Kidney (tissue), 14 donors: ENCODE data around the gene GALNT7. TPM values are rescaled to one million over a fixed set of nuclear protein-coding genes. Genes with fewer than 3 reads are reported as not detected.

ENCODE experiments used
- DNase-seq, 5 donors: peaks; one replicate each; pipeline ENCODE4 v3.0.0-alpha.2; 2013 to 2020
- FAIRE-seq: peaks from 2 replicates; lab custom pipeline; 2012; peaks lifted over from hg19 to GRCh38; lab: Jason Lieb, UNC
- H3K27ac ChIP-seq, 2 donors: one replicate each; pipeline ENCODE4 v1.7.0; 2013; ENCODE audit warnings: low read depth in 2 of 2, low read length in 2 of 2, inconsistent platforms in 1 of 2
- H3K27me3 ChIP-seq: one replicate; pipeline ENCODE4 v1.7.1; 2013; ENCODE audit warnings: low read length, inconsistent platforms; ENCODE audit not compliant: control insufficient read depth, insufficient read depth
- H3K36me3 ChIP-seq, 3 donors: one replicate each; pipeline versions ENCODE4 v1.7.0 to v1.7.1; 2013; ENCODE audit warnings: low read length in 3 of 3, control low read depth in 1 of 3, inconsistent platforms in 1 of 3; ENCODE audit not compliant: insufficient read depth in 3 of 3, control insufficient read depth in 2 of 3
- H3K4me1 ChIP-seq, 3 donors: one replicate each; pipeline versions ENCODE4 v1.7.0 to v1.7.1; 2013; ENCODE audit warnings: low read length in 3 of 3, inconsistent platforms in 1 of 3, low read depth in 1 of 3; ENCODE audit not compliant: control insufficient read depth in 2 of 3, insufficient read depth in 2 of 3
- H3K4me3 ChIP-seq, 3 donors: one replicate each; pipeline versions ENCODE4 v1.7.0 to v1.8.1; 2013; ENCODE audit warnings: low read length in 3 of 3, control low read depth in 1 of 3, inconsistent platforms in 1 of 3
- H3K9ac ChIP-seq, 3 donors: one replicate each; pipeline versions ENCODE4 v1.7.0 to v1.7.1; 2013; ENCODE audit warnings: low read length in 3 of 3, control low read depth in 1 of 3, inconsistent platforms in 1 of 3
- H3K9me3 ChIP-seq, 3 donors: one replicate each; pipeline versions ENCODE4 v1.7.0 to v1.7.1; 2013; ENCODE audit warnings: low read length in 3 of 3, control low read depth in 1 of 3, inconsistent platforms in 1 of 3; ENCODE audit not compliant: control insufficient read depth in 2 of 3, insufficient read depth in 1 of 3
- intact Hi-C: fragments of 100-400 bp; cut with DNase I; formaldehyde crosslinking; loops from one replicate; pipeline ENCODE4 v1.11.1; 2022
- polyA plus RNA-seq: library from polyadenylated mRNA; stranded (reverse); fragments of 350-450 nt; fragmentation: Illumina TruSeq; extraction: RNeasy Lipid Tissue Mini Kit (QIAGEN cat#74804); gene quantifications from one replicate; pipeline ENCODE4 v1.2.3, GENCODE V29; 2014; ENCODE audit warnings: low read depth, low replicate concordance; ENCODE audit not compliant: insufficient read depth
- total RNA-seq: library from RNA; stranded (reverse); fragmentation: NEBNext Ultra II Directional; extraction: Animal tissue kit (Norgen Biotek cat#: 25700); gene quantifications from one replicate; pipeline ENCODE4 v1.2.1, GENCODE V29; 2021
- TF ChIP-seq, protein P1 (sequence below): IDR thresholded peaks from 3 replicates; pipeline ENCODE4 v1.5.1; 2012; ENCODE audit warnings: mild to moderate bottlenecking, moderate library complexity, borderline replicate concordance; ENCODE audit not compliant: insufficient read depth; ENCODE audit errors: extremely low read depth
- donor health status: control.
- donor health status: control.
- donor health status: control.
- donor health status: control.
- donor health status: control.
- donor health status: DM: yes; HTN: yes; CAD: no.
- donor health status: Normal renal cell carcinoma (clear cell type).

GALNT7 gene
- total and polyA plus RNA-seq, 2 donors from 2014 or later = 3.8 to 25.6 TPM

DNA sequence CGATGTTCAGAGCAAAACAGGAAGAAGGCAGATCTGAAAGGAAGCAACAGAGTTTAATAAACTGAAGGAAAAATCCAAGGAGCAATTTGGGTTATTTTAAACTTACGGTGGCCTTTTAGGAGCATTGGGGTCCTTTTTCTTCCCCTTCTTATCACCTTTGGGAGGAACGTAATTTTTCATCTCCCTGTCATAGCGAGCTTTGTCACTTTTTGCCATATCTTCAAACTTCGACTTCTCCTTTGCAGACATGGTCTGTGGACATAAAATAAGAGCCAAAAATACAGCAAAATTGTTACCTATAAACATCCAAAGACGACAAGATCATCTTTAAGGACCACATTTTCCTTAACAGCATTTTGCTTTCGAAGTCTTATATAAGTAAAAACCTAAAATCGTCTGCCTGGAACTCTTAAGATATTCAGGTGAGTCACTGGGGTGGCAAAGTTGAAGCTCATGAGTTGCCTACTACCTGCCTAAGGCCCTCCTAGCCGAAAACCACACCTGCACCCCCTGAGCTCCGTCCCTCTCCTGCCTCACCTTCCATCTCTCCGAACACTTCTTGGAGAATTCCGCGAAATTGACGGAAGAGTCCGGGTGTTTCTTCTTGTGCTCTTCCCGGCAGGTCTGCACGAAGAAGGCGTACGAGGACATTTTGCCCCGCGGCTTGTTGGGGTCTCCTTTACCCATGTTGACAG lies 164.5 kb downstream of the GALNT7 start:
- Histone ChIP-seq H3K9ac (peak overlapping the region; percentile 44 to 75 (median 72)), H3K4me1 (peaks cover 0 to 12% (median 0%) of the 10 kb centered on the region in 3 donors), H3K9me3 (no peaks in the 10 kb centered on the region), H3K4me3 (peak overlapping the region; percentile 81 to 91 (median 85)), H3K27me3 (no peaks in the 10 kb centered on the region), H3K27ac (peak overlapping the region; percentile 97 to 99), H3K36me3 (peaks cover 3 to 13% (median 10%) of the 10 kb centered on the region in 3 donors)
- no peak for DNase-seq
- intact Hi-C loops = no loop called here
- no peak for FAIRE-seq
- TF ChIP-seq, protein P1, sequence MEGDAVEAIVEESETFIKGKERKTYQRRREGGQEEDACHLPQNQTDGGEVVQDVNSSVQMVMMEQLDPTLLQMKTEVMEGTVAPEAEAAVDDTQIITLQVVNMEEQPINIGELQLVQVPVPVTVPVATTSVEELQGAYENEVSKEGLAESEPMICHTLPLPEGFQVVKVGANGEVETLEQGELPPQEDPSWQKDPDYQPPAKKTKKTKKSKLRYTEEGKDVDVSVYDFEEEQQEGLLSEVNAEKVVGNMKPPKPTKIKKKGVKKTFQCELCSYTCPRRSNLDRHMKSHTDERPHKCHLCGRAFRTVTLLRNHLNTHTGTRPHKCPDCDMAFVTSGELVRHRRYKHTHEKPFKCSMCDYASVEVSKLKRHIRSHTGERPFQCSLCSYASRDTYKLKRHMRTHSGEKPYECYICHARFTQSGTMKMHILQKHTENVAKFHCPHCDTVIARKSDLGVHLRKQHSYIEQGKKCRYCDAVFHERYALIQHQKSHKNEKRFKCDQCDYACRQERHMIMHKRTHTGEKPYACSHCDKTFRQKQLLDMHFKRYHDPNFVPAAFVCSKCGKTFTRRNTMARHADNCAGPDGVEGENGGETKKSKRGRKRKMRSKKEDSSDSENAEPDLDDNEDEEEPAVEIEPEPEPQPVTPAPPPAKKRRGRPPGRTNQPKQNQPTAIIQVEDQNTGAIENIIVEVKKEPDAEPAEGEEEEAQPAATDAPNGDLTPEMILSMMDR = no peak

DNA sequence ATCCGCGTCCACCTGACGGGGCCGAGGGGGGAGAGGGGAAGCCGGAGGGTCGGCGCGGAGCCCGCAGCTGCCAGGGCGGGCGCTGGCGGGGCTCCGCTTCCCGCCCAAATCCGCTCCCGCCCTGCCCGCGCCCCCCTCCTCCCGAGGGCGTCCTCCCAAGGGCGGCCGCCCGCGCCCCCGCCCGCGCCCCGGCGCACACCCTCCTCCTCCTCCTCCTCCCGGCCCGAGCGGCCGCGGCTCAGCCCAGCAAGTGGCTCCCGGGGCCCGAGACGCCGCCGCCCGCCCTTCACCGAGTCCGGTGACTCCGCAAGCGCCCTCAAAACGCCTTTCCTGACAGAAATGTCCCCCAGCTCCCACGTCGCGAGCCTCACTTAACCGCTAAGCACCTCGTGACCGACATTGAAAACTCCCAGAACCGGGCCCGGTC lies 165.1 kb downstream of the GALNT7 start:
- Histone ChIP-seq H3K4me1 (peaks cover 0 to 12% (median 0%) of the 10 kb centered on the region in 3 donors), H3K27me3 (no peaks in the 10 kb centered on the region), H3K4me3 (peak overlapping the region; percentile 81 to 96 (median 91)), H3K9me3 (no peaks in the 10 kb centered on the region), H3K36me3 (peaks cover 3 to 10% (median 9%) of the 10 kb centered on the region in 3 donors), H3K9ac (peak overlapping the region; percentile 89 to 97 (median 92)), H3K27ac (peak overlapping the region; percentile 97 to 99)
- FAIRE-seq (no peak), DNase-seq (peak; percentile 61 to 93 (median 83))
- intact Hi-C loops = no loop called here
- TF ChIP-seq, protein P1 = no peak

DNA sequence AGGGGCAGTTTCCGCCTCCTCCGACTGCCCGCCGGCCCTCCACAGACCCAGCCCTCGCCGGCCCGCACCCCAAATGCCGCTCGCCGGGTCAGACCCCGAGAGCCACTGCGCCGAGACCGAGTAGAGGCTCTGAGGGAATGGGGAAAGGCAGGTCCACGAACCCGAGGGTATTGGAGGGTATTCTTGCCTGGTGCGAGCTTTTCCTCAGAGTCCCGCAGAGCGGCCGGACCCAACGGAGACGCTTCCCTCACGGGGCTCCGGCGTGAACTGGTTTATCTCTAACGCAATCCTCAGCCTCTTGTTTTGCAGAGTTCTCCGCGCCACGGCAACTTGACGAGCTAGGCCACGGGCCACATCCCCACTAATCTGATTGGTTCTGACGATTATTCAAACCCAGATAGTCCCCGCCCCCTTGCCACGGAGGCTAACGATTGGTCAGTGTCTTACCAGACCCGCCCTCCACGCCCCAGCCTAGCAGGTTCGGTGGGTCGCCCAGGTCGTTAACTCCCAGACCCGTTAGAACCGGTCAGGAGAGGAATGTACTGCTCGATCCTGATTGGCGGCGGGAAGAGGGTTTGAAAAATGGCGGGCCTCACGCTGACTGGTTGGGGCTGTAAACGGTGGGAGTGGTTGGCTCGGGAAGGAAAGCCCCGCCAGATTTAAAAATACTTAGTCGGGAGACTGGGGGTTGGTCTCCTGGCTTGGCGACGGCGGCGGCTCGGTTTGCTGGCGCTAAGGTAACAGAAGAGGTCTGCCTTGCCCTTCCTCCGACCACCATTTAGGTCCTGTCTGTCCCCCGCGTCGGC lies 165.7 kb downstream of the GALNT7 start, which contains the start of gene HMGB2:
Gene HMGB2 (minus strand): TSS at position 274 of the 806 bp plus-strand sequence. CDS start 709 bp downstream, outside the sequence.
- peaks cover 0 to 12% (median 0%) of the 10 kb centered on the region in 3 donors for H3K4me1 ChIP-seq
- intact Hi-C loops = no loop called here
- TF ChIP-seq, protein P1 = no peak
- H3K9me3 ChIP-seq = no peaks in the 10 kb centered on the region
- H3K36me3 ChIP-seq = peaks cover 3 to 10% (median 9%) of the 10 kb centered on the region in 3 donors
- peak within 1 kb of the TSS; percentile 97 to 99 for H3K27ac ChIP-seq
- H3K4me3 ChIP-seq = peak within 1 kb of the TSS; percentile 90 to 96 (median 91)
- DNase-seq (peak; percentile 100), FAIRE-seq (peak; percentile 98)
- H3K27me3 ChIP-seq = no peaks in the 10 kb centered on the region
- H3K9ac ChIP-seq = peak within 1 kb of the TSS; percentile 89 to 97 (median 92)
